ENCODE measurements around the gene CLIP4. TPM values are rescaled to one million over a fixed set of nuclear protein-coding genes. Genes with fewer than 3 reads are reported as not detected.

CLIP4 gene
- total RNA-seq, 2 experiments from 2014 or later, result 31.7 to 33.7 TPM

GRCh38 chr2:29159125-29159524 lies 43.9 kb downstream of the CLIP4 start:
- ChIA-PET CTCF (no interaction called here), POLR2A (no interaction called here)
- Mint-ChIP-seq H3K27me3 (no peaks in the 10 kb centered on the region), H3K36me3 (ENCODE audit: low read depth) (peaks cover 47% of the 10 kb centered on the region), H3K4me3 (no peak overlapping the region), H3K4me1 (no peaks in the 10 kb centered on the region), H3K9me3 (no peaks in the 10 kb centered on the region), H3K27ac (no peak overlapping the region)
- no peak for DNase-seq

DNA sequence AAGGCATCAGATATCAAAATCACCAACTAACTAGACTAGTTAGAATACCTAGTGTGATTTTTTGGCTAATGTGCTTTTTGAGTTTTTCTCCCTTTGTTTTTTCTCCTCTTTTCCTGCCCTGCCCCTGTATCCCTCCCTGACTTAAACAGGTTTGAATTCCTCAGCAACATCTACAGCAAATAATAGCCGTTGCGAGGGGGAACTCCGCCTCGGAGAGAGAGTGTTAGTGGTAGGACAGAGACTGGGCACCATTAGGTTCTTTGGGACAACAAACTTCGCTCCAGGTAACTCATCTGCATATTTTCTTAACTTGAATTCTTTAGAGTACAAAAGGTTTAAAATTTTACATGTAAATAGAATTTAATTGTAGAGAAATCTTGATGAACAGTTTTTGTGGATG lies 45.0 kb downstream of the CLIP4 start:
- ChIA-PET CTCF (no interaction called here), POLR2A (no interaction called here)
- Mint-ChIP-seq H3K27ac (no peak overlapping the region), H3K9me3 (no peaks in the 10 kb centered on the region), H3K4me3 (no peak overlapping the region), H3K36me3 (ENCODE audit: low read depth) (peaks cover 37% of the 10 kb centered on the region), H3K4me1 (no peaks in the 10 kb centered on the region), H3K27me3 (no peaks in the 10 kb centered on the region)
- DNase-seq, result no peak

DNA sequence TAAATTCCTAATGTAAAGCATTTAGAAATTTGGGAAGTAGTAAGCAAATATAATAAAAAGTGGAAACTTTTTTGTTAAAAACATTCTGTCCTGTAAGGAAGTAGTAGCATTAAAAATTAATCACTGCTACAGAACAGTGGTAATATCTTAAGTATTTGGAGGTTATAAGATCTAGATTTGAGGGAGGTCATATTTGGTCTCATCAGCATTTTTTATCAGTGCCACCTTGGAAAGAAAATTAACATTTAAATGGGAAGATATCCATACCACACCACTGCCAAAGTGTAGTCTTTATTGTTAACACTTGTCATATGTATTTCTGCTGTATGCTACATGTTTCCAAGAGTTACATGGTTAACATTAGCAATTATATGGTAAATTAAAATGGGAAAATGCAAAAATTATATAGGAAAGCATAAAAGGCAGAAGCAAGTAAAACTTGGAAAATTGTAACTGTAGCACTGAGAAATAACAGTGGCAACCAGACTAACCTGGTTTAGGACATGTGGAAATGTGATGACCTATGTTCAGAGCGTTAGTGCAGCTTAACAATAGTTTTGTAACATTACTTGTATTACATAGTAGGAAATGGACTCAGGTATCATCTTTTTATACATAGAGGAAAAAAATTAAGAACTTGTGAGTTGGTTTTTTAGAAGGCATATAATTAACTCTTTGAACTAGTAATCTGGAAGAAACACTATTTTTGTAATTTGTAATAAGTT lies 47.2 kb downstream of the CLIP4 start:
- no peak overlapping the region for H3K4me3 Mint-ChIP-seq
- ChIA-PET POLR2A (interaction anchor here (1.8 kb wide), 1 partner anchor 32 kb away, joined by 5 read pairs; no protein-coding TSS in a partner anchor), CTCF (no interaction called here)
- no peaks in the 10 kb centered on the region for H3K9me3 Mint-ChIP-seq
- H3K27ac Mint-ChIP-seq, result no peak overlapping the region
- no peak for DNase-seq
- H3K4me1 Mint-ChIP-seq, result no peaks in the 10 kb centered on the region
- peaks cover 34% of the 10 kb centered on the region for H3K36me3 Mint-ChIP-seq (ENCODE audit: low read depth)
- no peaks in the 10 kb centered on the region for H3K27me3 Mint-ChIP-seq

- H3K4me1 Mint-ChIP-seq, result no peaks in the 10 kb centered on the region
- ChIA-PET CTCF (no interaction called here), POLR2A (no interaction called here)
- DNase-seq, result no peak
- H3K4me3 Mint-ChIP-seq, result no peak overlapping the region
- peaks cover 26% of the 10 kb centered on the region for H3K36me3 Mint-ChIP-seq (ENCODE audit: low read depth)
- H3K27ac Mint-ChIP-seq, result no peak overlapping the region
- H3K27me3 Mint-ChIP-seq, result no peaks in the 10 kb centered on the region
- no peaks in the 10 kb centered on the region for H3K9me3 Mint-ChIP-seq
These were observed 49.1 kb downstream of the CLIP4 start for GRCh38 chr2:29164091-29164846.

DNA sequence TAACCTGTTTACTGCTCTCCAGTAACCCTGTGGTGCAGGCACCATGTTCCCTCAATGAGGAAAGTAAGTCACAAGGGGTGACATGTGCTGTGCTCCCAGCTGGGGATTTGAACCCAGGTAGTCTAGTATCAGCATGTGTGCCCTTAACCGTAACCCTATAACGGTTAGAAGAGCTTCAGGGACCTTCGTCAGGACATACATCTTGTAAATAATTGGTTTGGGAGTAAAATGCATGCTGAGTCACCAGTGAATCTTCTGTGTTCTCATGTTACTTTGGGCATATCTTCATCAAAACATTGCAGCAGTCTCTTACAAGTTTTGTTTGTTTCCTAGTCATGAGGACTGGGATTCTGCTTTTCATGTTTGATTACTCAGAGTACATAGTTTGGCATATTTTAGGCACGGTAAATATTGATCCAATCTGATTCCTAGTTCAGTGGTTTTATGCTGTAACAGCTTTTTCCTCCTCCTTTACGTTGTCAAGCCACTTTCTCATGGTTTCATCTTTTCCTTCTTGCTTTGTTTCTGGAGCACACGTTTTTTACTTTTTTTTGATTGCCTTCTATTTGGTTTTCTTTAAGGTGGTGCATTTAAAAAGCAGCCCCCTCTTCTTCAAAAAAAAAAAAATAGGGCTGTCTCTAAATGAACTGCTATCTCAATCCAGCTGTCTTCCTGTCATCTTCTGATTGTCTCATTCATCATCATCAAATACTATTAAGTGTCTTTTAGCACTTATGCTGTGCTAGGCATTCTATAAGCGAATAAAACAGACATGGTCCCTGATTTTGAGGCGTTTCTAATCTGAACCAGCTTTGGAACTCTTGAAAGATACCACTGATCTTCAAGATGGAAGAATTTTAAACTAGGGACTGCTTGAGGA lies 50.4 kb downstream of the CLIP4 start:
- H3K9me3 Mint-ChIP-seq, result no peaks in the 10 kb centered on the region
- H3K27me3 Mint-ChIP-seq, result no peaks in the 10 kb centered on the region
- H3K4me1 Mint-ChIP-seq, result no peaks in the 10 kb centered on the region
- no peak overlapping the region for H3K27ac Mint-ChIP-seq
- H3K4me3 Mint-ChIP-seq, result no peak overlapping the region
- ChIA-PET POLR2A (no interaction called here), CTCF (no interaction called here)
- peaks cover 19% of the 10 kb centered on the region for H3K36me3 Mint-ChIP-seq (ENCODE audit: low read depth)
- DNase-seq, result no peak

DNA sequence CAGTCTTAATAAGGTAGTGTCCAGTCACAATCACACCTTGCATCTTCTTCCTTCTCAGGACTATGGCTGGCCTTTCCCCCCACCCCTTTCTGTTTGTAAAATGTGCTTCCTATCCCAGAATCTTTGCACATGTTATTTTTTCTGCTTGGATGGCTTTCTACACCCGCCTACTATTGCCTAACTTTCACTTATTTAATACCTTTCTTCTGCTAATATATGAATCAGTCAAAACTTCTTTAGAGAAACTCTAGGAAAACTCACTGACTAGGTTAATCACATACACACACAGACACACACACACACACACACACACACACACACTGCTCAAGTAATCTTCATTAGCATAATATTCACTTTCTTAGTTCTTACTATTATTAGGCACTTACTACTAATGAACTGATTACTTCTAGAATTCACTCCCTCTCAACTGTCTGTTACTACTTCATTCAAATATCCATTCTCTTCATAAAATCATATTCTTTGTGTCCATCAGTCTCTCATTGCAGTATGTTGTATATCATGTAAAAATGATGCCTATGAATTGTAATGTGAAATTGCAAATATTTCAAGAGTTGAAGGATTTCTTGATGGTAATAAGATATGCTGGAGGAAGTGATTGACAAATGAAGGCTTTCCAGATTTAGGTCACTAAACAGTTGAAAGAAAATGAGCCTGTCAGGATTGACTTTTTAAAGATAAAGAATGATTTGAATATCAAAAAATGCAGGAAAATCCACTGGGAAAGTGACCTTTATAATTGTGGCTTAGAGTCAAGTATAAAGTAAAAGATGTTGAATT lies 51.2 kb downstream of the CLIP4 start:
- CTCF ChIA-PET, result no interaction called here
- Mint-ChIP-seq H3K27me3 (no peaks in the 10 kb centered on the region), H3K4me3 (no peak overlapping the region), H3K9me3 (no peaks in the 10 kb centered on the region), H3K36me3 (ENCODE audit: low read depth) (peaks cover 22% of the 10 kb centered on the region), H3K27ac (no peak overlapping the region), H3K4me1 (no peaks in the 10 kb centered on the region)
- POLR2A ChIA-PET, result no interaction called here
- no peak for DNase-seq

DNA sequence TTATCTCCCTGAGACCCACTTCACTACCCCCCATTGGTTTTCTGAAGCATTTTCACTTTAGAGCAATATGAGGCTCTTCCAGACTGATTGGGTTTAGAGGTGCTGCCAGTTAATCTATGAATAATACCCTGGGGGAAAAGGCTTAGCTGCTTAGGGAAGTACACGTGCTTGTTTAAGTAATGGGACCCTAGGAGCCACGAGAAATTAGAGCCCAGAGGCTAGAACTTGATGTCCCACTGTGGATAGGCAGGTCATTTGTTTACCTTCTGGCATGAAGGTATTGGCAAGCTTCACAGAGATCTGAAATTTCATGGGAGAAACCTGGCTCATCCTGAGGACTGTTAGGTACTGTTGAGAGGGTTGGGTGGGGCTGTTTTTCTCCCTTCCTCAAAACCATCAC lies 59.7 kb downstream of the CLIP4 start:
- Mint-ChIP-seq H3K4me3 (no peak overlapping the region), H3K36me3 (ENCODE audit: low read depth) (peaks cover 30% of the 10 kb centered on the region), H3K9me3 (no peaks in the 10 kb centered on the region), H3K27ac (no peak overlapping the region), H3K27me3 (no peaks in the 10 kb centered on the region), H3K4me1 (no peaks in the 10 kb centered on the region)
- DNase-seq, result no peak
- CTCF ChIA-PET, result no interaction called here
- POLR2A ChIA-PET, result no interaction called here

- Mint-ChIP-seq H3K27ac (no peak overlapping the region), H3K36me3 (ENCODE audit: low read depth) (peaks cover 30% of the 10 kb centered on the region), H3K27me3 (no peaks in the 10 kb centered on the region), H3K9me3 (no peaks in the 10 kb centered on the region), H3K4me3 (no peak overlapping the region), H3K4me1 (no peaks in the 10 kb centered on the region)
- ChIA-PET CTCF (no interaction called here), POLR2A (no interaction called here)
- DNase-seq, result no peak
These were observed 60.1 kb downstream of the CLIP4 start for GRCh38 chr2:29175338-29175737.

DNA sequence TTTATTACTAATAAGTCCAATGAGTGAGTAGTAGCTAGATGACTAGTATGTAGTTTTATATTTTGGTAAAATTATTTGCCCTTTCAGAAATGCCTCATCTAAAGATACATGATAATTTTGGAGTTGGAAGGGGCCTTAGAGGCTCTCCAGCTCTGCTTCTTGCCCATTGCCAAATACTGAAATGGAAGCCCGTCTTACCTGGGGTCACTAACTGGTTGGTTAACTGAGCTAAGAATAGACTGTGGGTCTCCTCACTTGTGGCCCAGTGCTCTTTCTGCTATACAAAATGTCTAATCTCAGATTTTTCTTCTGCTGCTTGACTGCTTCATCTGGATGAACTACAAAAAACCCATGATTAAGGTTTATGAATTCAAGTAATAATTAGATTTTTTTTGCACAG lies 67.1 kb downstream of the CLIP4 start:
- Mint-ChIP-seq H3K9me3 (peaks cover under 1% of the 10 kb centered on the region), H3K4me3 (no peak overlapping the region), H3K4me1 (no peaks in the 10 kb centered on the region), H3K27me3 (no peaks in the 10 kb centered on the region), H3K27ac (no peak overlapping the region), H3K36me3 (ENCODE audit: low read depth) (peaks cover 30% of the 10 kb centered on the region)
- no peak for DNase-seq
- CTCF ChIA-PET, result interaction anchor here (0.9 to 1.2 kb wide), 2 partner anchors 167 to 226 kb away, joined by 3 to 4 read pairs; no protein-coding TSS in a partner anchor
- POLR2A ChIA-PET, result interaction anchor here (1.0 kb wide), 1 partner anchor 169 kb away, joined by 3 read pairs; no protein-coding TSS in a partner anchor

GRCh38 chr2:29182920-29183319 lies 67.7 kb downstream of the CLIP4 start:
- POLR2A ChIA-PET, result no interaction called here
- no peak overlapping the region for H3K27ac Mint-ChIP-seq
- H3K9me3 Mint-ChIP-seq, result peaks cover 4% of the 10 kb centered on the region
- no peaks in the 10 kb centered on the region for H3K4me1 Mint-ChIP-seq
- DNase-seq, result no peak
- H3K4me3 Mint-ChIP-seq, result no peak overlapping the region
- no peaks in the 10 kb centered on the region for H3K27me3 Mint-ChIP-seq
- CTCF ChIA-PET, result no interaction called here
- peaks cover 34% of the 10 kb centered on the region for H3K36me3 Mint-ChIP-seq (ENCODE audit: low read depth)

- Mint-ChIP-seq H3K36me3 (ENCODE audit: low read depth) (peaks cover 37% of the 10 kb centered on the region), H3K27ac (no peak overlapping the region), H3K4me3 (no peak overlapping the region), H3K27me3 (no peaks in the 10 kb centered on the region), H3K9me3 (peaks cover 4% of the 10 kb centered on the region), H3K4me1 (no peaks in the 10 kb centered on the region)
- POLR2A ChIA-PET, result no interaction called here
- CTCF ChIA-PET, result no interaction called here
- DNase-seq, result no peak
These were observed 69.3 kb downstream of the CLIP4 start for GRCh38 chr2:29184531-29184930.

- no peak overlapping the region for H3K27ac Mint-ChIP-seq
- no peaks in the 10 kb centered on the region for H3K27me3 Mint-ChIP-seq
- peaks cover 4% of the 10 kb centered on the region for H3K9me3 Mint-ChIP-seq
- no peaks in the 10 kb centered on the region for H3K4me1 Mint-ChIP-seq
- CTCF ChIA-PET, result no interaction called here
- peaks cover 30% of the 10 kb centered on the region for H3K36me3 Mint-ChIP-seq (ENCODE audit: low read depth)
- H3K4me3 Mint-ChIP-seq, result no peak overlapping the region
- POLR2A ChIA-PET, result no interaction called here
- DNase-seq, result no peak
These were observed 71.6 kb downstream of the CLIP4 start for GRCh38 chr2:29186817-29187216.

DNA sequence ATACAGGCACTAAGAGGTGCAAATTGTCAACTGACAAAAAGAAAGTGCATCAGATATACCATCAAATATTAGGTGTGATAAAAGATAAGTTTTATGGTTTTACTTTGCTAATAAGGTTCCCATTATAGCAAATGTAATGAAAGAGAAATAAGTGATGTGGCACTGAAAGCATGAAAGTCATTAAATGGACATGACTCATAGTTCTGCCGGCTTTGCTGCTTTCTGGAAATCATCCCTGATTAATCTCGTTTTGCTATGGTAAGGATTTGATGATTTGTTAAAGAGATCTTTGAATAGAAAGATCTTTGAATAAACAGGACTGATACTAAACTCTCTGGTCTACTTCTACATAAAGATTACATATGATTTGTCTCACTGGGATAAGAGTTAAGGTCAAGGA lies 72.7 kb downstream of the CLIP4 start:
- ChIA-PET CTCF (no interaction called here), POLR2A (no interaction called here)
- Mint-ChIP-seq H3K4me1 (no peaks in the 10 kb centered on the region), H3K4me3 (no peak overlapping the region), H3K9me3 (peaks cover 4% of the 10 kb centered on the region), H3K36me3 (ENCODE audit: low read depth) (peaks cover 26% of the 10 kb centered on the region), H3K27ac (no peak overlapping the region), H3K27me3 (no peaks in the 10 kb centered on the region)
- DNase-seq, result no peak
